CD8-positive, alpha-beta memory T cell (primary cell): ENCODE results near the gene UGT8. TPM values are rescaled to one million over a fixed set of nuclear protein-coding genes. Genes with fewer than 3 reads are reported as not detected.
A peak's percentile ranks its signal among the peaks of the same experiment; 100 is the strongest.

ENCODE experiments used
- CTCF ChIA-PET: fragments of 350-600 bp; sonication (Branson Sonifier 250); formaldehyde crosslinking; loops from one replicate; lab custom pipeline; 2021; ENCODE audit warnings: antibody characterized with exemption; lab: Charles Lee
- POLR2A ChIA-PET: fragments of 350-600 bp; sonication (Branson Sonifier 250); formaldehyde crosslinking; loops from one replicate; lab custom pipeline; 2021; ENCODE audit warnings: antibody characterized with exemption; lab: Charles Lee
- DNase-seq, 5 donors: peaks; one replicate each; pipeline versions ENCODE4 v3.0.0 to v3.0.0-alpha.2; 2020 to 2022; ENCODE audit warnings: mixed read lengths in 1 of 5
- H3K27ac ChIP-seq: one replicate; pipeline ENCODE4 v1.7.0; 2013; ENCODE audit warnings: low read depth, mild to moderate bottlenecking, low read length, moderate library complexity
- H3K27me3 ChIP-seq: 2 replicates; pipeline ENCODE4 v1.7.0; 2013; ENCODE audit warnings: low read length, mild to moderate bottlenecking; ENCODE audit not compliant: insufficient read depth, poor library complexity, severe bottlenecking
- H3K36me3 ChIP-seq: 2 replicates; pipeline ENCODE4 v1.7.0; 2013; ENCODE audit warnings: mild to moderate bottlenecking, low read length, moderate library complexity; ENCODE audit not compliant: insufficient read depth
- H3K4me1 ChIP-seq: 2 replicates; pipeline ENCODE4 v1.7.0; 2013; ENCODE audit warnings: mild to moderate bottlenecking, low read length, moderate library complexity; ENCODE audit not compliant: insufficient read depth
- H3K4me3 ChIP-seq: 2 replicates; pipeline ENCODE4 v1.7.0; 2013; ENCODE audit warnings: mild to moderate bottlenecking, low read length
- H3K9me3 ChIP-seq: 2 replicates; pipeline ENCODE4 v1.7.0; 2013; ENCODE audit warnings: mild to moderate bottlenecking, low read length
- H3K27ac Mint-ChIP-seq, 8 donors: one replicate each; pipeline ENCODE4 v1.8.0; 2020 to 2021; ENCODE audit warnings: mixed read lengths in 8 of 8, mild to moderate bottlenecking in 6 of 8, inconsistent platforms in 3 of 8, moderate library complexity in 3 of 8
- H3K27me3 Mint-ChIP-seq, 2 donors: one replicate each; pipeline ENCODE4 v1.8.0; 2020 to 2021; ENCODE audit warnings: mixed read lengths in 2 of 2, mild to moderate bottlenecking in 1 of 2, moderate library complexity in 1 of 2
- H3K36me3 Mint-ChIP-seq, 3 donors: one replicate each; pipeline ENCODE4 v1.8.0; 2020 to 2021; ENCODE audit warnings: mixed read lengths in 3 of 3, inconsistent platforms in 1 of 3, mild to moderate bottlenecking in 1 of 3
- H3K4me1 Mint-ChIP-seq, 3 donors: one replicate each; pipeline ENCODE4 v1.8.0; 2020 to 2021; ENCODE audit warnings: mixed read lengths in 3 of 3, inconsistent platforms in 1 of 3, mild to moderate bottlenecking in 1 of 3
- H3K4me3 Mint-ChIP-seq, 7 donors: one replicate each; pipeline ENCODE4 v1.8.0; 2020 to 2021; ENCODE audit warnings: mixed read lengths in 7 of 7, mild to moderate bottlenecking in 6 of 7, moderate library complexity in 4 of 7, inconsistent platforms in 2 of 7
- H3K9me3 Mint-ChIP-seq, 5 donors: one replicate each; pipeline ENCODE4 v1.8.0; 2020 to 2022; ENCODE audit warnings: mixed read lengths in 5 of 5, mild to moderate bottlenecking in 3 of 5, moderate library complexity in 2 of 5, inconsistent platforms in 1 of 5
- polyA plus RNA-seq: library from polyadenylated mRNA; unstranded; fragments of 300-500 nt; fragmentation: Illumina TruSeq; gene quantifications from one replicate; pipeline ENCODE4 v1.2.3, GENCODE V29; 2021
- total RNA-seq, 2 experiments: library from RNA; stranded (reverse); gene quantifications; one replicate each; pipeline ENCODE4 v1.2.3, GENCODE V29; 2021

UGT8 gene
- total and polyA plus RNA-seq, 3 experiments from 2014 or later, result 0.30 to 0.49 (median 0.46) TPM

DNA sequence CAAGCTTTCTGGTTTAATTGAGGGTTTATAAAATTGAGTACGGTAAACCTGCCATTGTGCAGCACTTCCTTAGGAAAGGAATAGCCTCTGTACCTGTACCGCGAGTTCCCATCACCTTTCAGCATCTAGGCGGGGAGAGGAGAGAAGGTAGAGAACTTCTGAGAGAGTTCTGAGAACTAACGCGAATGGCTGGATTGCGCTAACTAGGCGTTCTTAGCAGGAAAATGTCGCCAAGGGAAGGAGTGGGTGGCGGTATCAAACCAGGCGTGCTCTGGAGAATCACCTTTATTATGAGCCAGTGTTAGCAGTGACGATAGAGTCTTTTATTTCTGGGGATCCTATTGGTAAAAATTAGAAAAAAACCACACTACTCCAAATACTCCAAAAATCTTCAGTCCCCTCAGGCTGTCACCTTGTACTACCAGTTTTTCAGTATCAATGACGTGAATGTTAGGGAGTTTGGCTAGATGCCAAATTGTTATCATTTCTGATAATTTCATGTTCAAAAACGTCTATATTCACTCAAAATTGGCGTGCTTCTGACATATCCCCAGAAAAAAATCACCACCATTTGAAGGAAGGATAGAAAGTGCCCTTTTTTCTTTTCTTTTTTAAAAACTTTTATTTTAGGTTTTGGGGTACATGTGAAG, 1.4 kb downstream of the UGT8 start:
- no peaks in the 10 kb centered on the region for H3K36me3 ChIP-seq
- Mint-ChIP-seq H3K4me3 (peak overlapping the region; percentile 35 to 78 (median 68)), H3K27ac (no peak overlapping the region), H3K27me3 (peaks cover 24 to 47% of the 10 kb centered on the region in 2 donors), H3K9me3 (no peaks in the 10 kb centered on the region), H3K4me1 (peaks cover 5 to 17% (median 13%) of the 10 kb centered on the region in 3 donors), H3K36me3 (no peaks in the 10 kb centered on the region)
- no peak overlapping the region for H3K27ac ChIP-seq
- H3K4me3 ChIP-seq, result no peak overlapping the region
- ChIA-PET CTCF (no interaction called here), POLR2A (no interaction called here)
- H3K4me1 ChIP-seq, result no peaks in the 10 kb centered on the region
- no peaks in the 10 kb centered on the region for H3K9me3 ChIP-seq
- no peaks in the 10 kb centered on the region for H3K27me3 ChIP-seq
- no peak for DNase-seq

- H3K4me1 Mint-ChIP-seq, result peaks cover 5 to 17% (median 13%) of the 10 kb centered on the region in 3 donors
- H3K9me3 Mint-ChIP-seq, result no peaks in the 10 kb centered on the region
- no peaks in the 10 kb centered on the region for H3K27me3 ChIP-seq
- H3K36me3 Mint-ChIP-seq, result no peaks in the 10 kb centered on the region
- no peaks in the 10 kb centered on the region for H3K4me1 ChIP-seq
- peak overlapping the region in 3 of 7 donors; percentile 4 to 11 (median 6) for H3K4me3 Mint-ChIP-seq
- ChIA-PET POLR2A (no interaction called here), CTCF (no interaction called here)
- H3K27me3 Mint-ChIP-seq, result peaks cover 22 to 41% of the 10 kb centered on the region in 2 donors
- no peaks in the 10 kb centered on the region for H3K9me3 ChIP-seq
- no peaks in the 10 kb centered on the region for H3K36me3 ChIP-seq
- H3K27ac ChIP-seq, result no peak overlapping the region
- H3K27ac Mint-ChIP-seq, result no peak overlapping the region
- H3K4me3 ChIP-seq, result no peak overlapping the region
- DNase-seq, result no peak
Measured at GRCh38 chr4:114600672-114601071, 2.1 kb downstream of the UGT8 start.

DNA sequence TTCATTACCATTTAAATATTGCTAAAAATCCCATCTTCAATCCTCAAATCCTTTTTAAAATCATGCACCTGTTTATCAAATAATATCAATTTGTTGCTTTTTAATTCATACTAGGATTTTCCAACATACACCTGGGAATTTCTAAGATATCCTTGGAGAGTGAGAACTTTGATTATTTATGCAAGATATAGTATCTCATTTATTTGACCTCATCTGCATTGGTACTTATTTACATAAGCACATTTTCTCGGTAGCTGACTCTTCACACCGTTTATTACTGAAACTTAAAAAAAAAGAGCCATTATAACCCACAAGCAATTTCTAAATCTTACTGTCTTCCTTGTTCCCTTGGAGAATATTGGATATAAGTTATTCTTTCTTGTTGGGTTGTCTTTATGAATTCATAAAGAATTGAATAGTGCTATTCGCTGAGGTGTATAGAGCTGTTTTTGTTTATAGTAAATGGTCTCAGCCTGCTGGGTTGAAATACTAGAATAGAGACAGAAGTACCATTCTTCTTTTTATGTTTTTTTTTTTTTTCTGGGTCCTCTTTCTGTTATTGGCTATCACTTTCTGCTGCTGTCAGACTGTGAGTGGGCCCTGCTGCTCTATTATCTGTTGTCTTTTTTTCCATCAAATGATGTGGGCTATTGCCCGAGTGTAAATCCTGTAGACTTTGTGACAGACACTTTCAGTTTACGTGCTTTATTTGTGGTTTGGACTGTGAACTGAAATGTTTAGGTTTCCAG, 2.9 kb downstream of the UGT8 start:
- Histone ChIP-seq H3K36me3 (no peaks in the 10 kb centered on the region), H3K27me3 (no peaks in the 10 kb centered on the region), H3K4me1 (no peaks in the 10 kb centered on the region), H3K4me3 (no peak overlapping the region), H3K27ac (no peak overlapping the region), H3K9me3 (no peaks in the 10 kb centered on the region)
- peaks cover 5 to 17% (median 13%) of the 10 kb centered on the region in 3 donors for H3K4me1 Mint-ChIP-seq
- ChIA-PET CTCF (no interaction called here), POLR2A (no interaction called here)
- H3K27ac Mint-ChIP-seq, result no peak overlapping the region
- no peaks in the 10 kb centered on the region for H3K36me3 Mint-ChIP-seq
- no peak overlapping the region for H3K4me3 Mint-ChIP-seq
- DNase-seq, result no peak
- H3K27me3 Mint-ChIP-seq, result peaks cover 22 to 34% of the 10 kb centered on the region in 2 donors
- no peaks in the 10 kb centered on the region for H3K9me3 Mint-ChIP-seq

DNA sequence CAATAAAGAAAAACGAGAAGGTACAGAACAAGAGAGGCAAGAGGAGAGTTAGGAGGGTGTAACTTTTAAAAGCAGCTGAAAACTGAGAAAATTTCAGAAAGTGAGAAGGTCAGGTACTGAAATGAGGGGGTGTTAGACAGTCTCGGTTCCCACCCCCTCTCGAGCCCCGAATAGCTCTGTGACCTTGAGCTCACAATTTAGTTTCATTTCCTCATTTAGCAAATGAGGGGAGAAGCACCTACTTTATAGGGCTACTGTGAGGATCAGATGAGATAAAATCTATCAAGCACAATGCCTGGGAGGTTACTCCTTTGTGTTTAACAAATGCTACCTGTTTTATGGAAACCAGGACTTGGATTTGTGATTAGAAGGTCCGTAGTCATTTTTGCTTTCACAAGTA, 4.9 kb downstream of the UGT8 start:
- Mint-ChIP-seq H3K9me3 (no peaks in the 10 kb centered on the region), H3K4me1 (peaks cover 3 to 11% (median 9%) of the 10 kb centered on the region in 3 donors), H3K4me3 (no peak overlapping the region), H3K27me3 (peaks cover 14 to 21% of the 10 kb centered on the region in 2 donors), H3K27ac (no peak overlapping the region), H3K36me3 (no peaks in the 10 kb centered on the region)
- no peak overlapping the region for H3K27ac ChIP-seq
- ChIA-PET POLR2A (no interaction called here), CTCF (no interaction called here)
- DNase-seq, result no peak
- no peaks in the 10 kb centered on the region for H3K9me3 ChIP-seq
- H3K36me3 ChIP-seq, result no peaks in the 10 kb centered on the region
- H3K4me3 ChIP-seq, result no peak overlapping the region
- no peaks in the 10 kb centered on the region for H3K4me1 ChIP-seq
- H3K27me3 ChIP-seq, result no peaks in the 10 kb centered on the region

DNA sequence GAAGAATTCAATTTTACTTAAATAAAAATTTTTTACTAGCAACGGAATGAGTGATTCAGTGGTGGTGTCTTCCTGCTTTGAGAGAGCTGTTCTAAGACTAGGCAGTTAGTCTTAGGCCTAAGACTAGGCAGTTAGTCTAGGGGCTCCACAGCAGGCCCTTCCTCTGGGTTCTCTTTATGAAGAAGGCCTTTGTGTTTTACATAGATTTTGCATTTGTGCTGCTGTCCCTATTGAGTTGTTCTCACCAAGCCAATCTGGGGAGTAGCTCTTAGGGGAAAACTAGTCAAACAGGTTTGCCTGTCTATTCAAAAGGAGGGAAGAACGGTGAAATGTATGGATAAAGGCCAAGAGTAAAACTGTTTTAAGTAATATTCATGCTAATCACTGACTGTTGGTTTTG, 7.6 kb downstream of the UGT8 start:
- Histone ChIP-seq H3K4me3 (no peak overlapping the region), H3K4me1 (no peaks in the 10 kb centered on the region), H3K36me3 (no peaks in the 10 kb centered on the region), H3K9me3 (no peaks in the 10 kb centered on the region), H3K27me3 (no peaks in the 10 kb centered on the region), H3K27ac (no peak overlapping the region)
- DNase-seq, result no peak
- Mint-ChIP-seq H3K36me3 (no peaks in the 10 kb centered on the region), H3K27ac (no peak overlapping the region), H3K27me3 (no peaks in the 10 kb centered on the region), H3K4me3 (no peak overlapping the region), H3K9me3 (no peaks in the 10 kb centered on the region), H3K4me1 (no peaks in the 10 kb centered on the region)
- ChIA-PET CTCF (no interaction called here), POLR2A (no interaction called here)

DNA sequence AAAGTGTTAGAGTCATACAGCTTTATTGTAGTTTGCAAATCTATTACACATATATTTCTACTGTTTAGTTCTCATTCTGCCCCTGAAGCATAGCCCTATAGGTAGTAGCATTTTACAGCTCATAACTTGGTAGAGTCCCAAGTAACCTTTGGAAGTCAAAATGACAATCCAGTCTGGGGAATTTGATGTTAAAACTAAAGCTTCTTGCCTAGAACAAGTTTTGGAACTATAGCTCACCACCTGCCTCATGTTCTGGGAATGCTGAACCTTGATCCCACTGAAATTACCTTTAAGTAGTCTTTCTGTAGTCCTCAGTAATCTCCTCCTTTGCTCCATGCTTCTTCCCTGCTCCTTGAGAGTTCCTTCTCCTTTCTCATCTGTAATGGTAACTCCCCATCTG, 8.4 kb downstream of the UGT8 start:
- no peaks in the 10 kb centered on the region for H3K4me1 ChIP-seq
- Mint-ChIP-seq H3K27me3 (no peaks in the 10 kb centered on the region), H3K27ac (no peak overlapping the region), H3K9me3 (no peaks in the 10 kb centered on the region), H3K36me3 (no peaks in the 10 kb centered on the region), H3K4me1 (no peaks in the 10 kb centered on the region), H3K4me3 (no peak overlapping the region)
- no peak overlapping the region for H3K4me3 ChIP-seq
- no peaks in the 10 kb centered on the region for H3K36me3 ChIP-seq
- no peak overlapping the region for H3K27ac ChIP-seq
- DNase-seq, result no peak
- H3K9me3 ChIP-seq, result no peaks in the 10 kb centered on the region
- H3K27me3 ChIP-seq, result no peaks in the 10 kb centered on the region
- POLR2A ChIA-PET, result no interaction called here
- CTCF ChIA-PET, result no interaction called here

DNA sequence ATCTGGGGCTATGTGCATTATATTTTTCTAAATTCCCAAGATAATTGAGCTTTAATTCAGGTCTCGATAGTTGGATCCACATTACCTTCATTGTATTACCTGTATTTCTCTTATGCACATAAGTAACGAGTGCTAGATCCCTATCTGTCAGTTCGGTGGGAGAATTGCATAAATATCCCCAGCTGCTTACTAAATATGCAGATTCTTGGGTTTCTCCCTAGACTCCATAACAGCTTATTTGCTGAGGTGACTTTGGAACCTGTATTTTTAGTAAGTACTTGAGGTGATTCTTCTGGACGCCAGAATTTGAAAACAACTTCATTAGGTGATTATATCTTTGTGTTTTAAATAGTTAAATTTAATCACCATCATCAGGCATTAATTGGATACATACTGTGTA, 15.0 kb downstream of the UGT8 start:
- no peaks in the 10 kb centered on the region for H3K9me3 ChIP-seq
- H3K4me1 Mint-ChIP-seq, result no peaks in the 10 kb centered on the region
- no peak overlapping the region for H3K27ac ChIP-seq
- peaks cover 0 to 2% (median 0%) of the 10 kb centered on the region in 5 donors for H3K9me3 Mint-ChIP-seq
- H3K4me3 ChIP-seq, result no peak overlapping the region
- no peaks in the 10 kb centered on the region for H3K4me1 ChIP-seq
- H3K36me3 ChIP-seq, result no peaks in the 10 kb centered on the region
- ChIA-PET CTCF (no interaction called here), POLR2A (no interaction called here)
- H3K27ac Mint-ChIP-seq, result no peak overlapping the region
- H3K36me3 Mint-ChIP-seq, result no peaks in the 10 kb centered on the region
- H3K27me3 Mint-ChIP-seq, result peaks cover 0 to 3% of the 10 kb centered on the region in 2 donors
- no peak for DNase-seq
- H3K27me3 ChIP-seq, result no peaks in the 10 kb centered on the region
- no peak overlapping the region for H3K4me3 Mint-ChIP-seq

DNA sequence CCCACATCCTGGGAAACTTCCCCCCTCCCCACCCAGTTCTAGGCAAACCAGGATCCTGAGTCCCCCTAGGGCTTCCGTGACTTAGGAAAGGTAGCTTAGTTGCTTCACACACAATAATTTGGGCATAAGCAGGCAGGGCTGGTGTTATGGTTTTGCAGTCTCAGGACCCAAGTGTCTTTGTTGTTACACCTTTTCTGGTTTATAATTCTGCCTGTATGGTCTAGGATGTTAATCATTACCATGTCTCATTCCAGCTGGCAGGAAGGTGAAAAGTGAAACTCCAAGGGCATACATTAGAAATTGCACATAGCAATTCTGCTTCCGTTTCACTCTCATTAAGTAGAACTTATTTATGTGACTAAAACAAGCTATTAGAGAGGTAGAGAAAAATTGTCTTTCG, 16.8 kb downstream of the UGT8 start:
- ChIA-PET POLR2A (no interaction called here), CTCF (no interaction called here)
- Histone ChIP-seq H3K36me3 (no peaks in the 10 kb centered on the region), H3K27me3 (no peaks in the 10 kb centered on the region), H3K4me3 (no peak overlapping the region), H3K27ac (no peak overlapping the region), H3K4me1 (no peaks in the 10 kb centered on the region), H3K9me3 (no peaks in the 10 kb centered on the region)
- Mint-ChIP-seq H3K4me3 (no peak overlapping the region), H3K27me3 (peaks cover 0 to 3% of the 10 kb centered on the region in 2 donors), H3K27ac (no peak overlapping the region), H3K36me3 (no peaks in the 10 kb centered on the region), H3K4me1 (no peaks in the 10 kb centered on the region), H3K9me3 (peaks cover 0 to 2% (median 0%) of the 10 kb centered on the region in 5 donors)
- DNase-seq, result no peak
